NCI-H774 (cell line): ENCODE measurements around the gene MAB21L4.
"Not testable (repeated sequence)": the region's sequence is repeated elsewhere in the genome, so short reads cannot be mapped to it uniquely, and the experiment has no call there.

Experiments
- DNase-seq: peaks from one replicate; lab custom pipeline; 2025; lab: John Stamatoyannopoulos, UW

MAB21L4 gene

DNA sequence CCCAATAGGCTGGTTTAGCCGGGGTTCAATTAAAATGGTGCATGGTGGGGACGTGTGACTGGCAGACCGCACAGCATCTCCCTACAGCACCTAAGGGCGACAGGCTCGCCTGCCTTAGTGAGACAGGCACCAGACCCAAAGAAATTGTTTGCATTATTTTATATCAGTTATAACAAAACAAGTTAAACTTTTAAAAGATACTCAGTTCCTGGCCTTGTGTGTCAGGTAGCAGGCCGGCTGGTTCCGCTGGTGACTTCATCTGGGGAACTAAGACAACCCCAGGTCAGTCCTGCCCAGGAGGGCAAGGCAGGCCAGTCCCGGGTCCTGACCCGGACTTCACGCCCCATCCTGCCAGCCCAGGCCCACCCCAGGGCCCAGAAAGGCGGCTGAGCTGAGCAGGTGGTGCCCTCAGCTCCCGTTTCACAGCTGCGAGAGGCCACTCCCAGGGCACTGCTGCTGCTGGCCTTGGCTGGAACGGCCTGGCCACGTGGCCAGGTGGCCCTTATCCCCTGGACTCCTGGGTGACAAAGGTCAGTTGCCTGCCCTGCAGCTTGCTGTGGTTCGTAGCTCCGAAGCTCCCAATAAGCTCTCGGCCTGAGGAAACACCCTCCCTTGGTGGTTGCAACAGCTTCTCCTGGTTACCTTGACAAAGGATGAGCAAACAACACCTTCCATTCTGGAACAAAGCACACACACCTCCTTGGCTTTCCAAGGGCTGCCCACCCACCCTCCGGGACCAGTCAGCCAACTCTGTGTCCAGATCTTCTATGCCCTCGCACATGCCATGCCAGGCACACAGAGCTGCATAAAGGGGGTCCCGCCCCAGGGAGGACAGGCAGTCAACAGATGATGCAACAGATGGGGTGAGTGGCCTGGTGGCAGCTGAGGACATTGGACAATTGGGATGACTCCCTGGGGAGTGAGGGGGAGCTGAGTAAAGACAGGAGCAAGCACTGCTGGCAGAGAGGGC lies 38.6 kb downstream of the MAB21L4 start:
- DNase-seq: no peak

DNA sequence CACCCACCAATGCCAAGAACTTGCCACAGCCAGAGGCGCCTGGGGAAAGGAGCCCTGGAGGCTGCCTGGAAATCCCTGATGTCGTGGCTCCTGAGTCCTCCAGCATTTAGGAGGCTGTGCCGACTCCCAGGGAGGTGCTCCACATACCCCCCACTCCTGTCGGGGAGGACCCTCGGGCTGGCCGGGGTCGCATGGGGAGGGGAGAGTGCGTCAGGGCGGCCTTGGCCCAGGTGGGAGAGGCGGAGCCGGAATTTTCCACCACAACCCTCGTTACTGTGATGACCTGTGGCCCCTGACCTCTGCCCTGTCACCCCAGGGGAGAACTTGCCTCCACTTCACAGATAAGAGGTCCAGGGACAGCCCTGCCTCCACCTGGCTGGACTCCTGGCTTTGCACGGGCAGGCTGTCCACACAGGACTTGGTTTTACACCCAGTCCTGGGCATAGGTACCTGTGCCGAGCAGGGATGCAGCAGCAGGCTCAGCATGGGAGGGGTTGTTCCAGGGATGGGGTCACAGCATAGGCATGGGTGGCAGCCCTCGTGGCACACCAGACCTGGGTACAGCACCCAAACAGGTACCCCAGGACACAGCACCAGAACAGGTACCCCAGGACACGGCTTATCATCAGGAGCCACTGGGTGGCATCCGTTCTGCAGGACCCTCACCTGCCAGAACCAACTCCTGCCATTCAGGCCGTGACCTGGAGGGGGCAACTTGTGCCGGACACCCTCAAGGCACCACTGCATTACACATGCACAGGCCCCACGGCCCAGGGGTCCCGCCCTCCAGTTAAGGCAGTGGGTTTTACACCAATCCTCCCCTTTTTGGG lies 39.6 kb downstream of the MAB21L4 start:
- no peak for DNase-seq

DNA sequence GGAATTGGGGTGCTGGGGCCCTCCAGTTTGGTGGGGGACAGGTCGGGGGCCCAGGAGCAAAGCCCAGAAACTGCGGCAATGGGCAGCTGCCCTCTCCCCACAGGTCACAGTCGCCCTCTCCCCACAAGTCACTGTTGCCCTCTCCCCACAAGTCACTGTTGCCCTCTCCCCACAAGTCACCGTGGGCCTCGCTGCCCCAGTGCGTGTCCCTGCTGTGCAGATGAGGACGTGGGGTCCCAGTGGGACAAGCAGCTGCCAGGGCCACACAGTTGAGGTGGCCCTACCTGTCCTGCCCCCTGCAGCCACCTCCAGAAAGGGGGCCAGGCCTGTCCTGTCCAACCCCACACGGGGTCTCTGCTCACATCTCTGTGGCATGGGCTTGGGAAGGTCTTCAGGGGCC lies 40.3 kb downstream of the MAB21L4 start:
- no peak for DNase-seq

DNA sequence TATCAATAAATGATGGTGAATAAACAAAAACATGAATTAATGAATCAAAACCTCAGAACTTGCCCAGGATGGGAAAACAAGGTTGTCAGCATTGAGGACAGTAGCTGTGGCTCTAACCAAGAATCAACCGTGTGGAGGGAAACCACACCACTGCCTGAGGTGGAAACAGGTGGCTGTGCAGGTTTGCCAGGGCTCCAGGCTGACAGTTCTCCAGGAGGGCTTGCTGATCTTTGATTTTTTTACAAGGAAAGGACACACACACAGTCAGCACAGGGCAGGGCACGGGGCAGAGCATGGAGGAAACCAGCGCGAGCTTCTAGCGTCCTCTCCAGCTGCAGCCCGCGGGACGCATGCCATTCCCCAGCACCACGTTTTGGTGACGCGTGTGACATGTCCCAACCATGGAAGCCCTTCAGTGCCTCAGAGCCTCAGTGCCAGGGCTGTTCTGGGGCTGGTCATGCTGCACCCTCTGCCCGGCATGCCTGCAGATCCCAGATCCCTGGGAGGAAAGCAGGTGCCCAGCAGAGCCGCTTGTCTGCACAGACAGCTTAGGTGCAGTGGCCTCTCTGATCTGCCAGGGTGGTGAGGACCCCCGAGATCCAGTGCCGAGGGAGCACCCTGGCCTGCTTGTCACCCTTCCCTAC lies 43.2 kb downstream of the MAB21L4 start:
- DNase-seq: no peak

DNA sequence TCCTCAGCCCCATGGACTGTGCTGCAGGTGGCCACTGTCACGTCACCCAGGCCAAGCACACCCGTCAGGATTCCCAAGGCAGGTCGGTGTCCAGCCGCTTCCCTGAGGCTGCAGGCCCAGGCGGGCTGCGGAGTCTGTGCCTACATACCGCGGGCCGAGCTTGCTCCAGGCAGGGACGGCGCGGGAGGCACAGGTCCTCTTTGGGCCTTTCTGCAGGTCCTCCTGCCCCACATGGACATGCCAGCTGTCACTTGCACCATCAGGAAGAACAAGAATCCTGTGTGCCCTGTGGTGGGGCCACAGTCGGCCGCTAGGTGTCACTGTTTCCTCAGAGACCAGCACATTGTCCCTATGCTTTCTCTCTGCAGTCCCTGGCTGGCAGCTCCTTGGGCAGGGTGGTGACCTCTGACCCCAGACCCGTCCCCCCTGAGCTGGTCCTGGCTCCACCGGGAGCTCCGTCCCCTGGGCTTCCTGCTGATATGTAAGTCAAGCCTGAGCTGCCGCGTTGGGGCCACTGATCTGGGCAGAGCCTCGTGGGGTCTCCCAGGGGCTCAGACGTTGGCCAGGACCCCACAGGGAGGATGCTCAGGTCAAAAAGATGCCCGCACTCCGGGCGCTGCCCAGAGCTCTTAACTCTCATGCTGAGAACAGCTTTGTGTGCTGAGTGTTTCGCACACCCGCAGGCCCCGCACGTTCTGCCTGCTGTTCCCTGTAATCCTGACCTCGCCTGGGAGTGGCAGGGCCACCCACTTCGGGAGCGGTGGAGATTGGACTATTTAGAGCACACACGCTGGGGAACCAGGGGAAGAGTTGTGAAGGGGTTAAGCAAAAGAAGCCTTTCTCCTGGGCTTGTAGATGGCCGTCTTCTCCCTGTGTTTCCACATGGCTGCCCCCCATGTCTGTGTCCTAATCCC lies 44.6 kb downstream of the MAB21L4 start:
- DNase-seq: peak; percentile 69

DNA sequence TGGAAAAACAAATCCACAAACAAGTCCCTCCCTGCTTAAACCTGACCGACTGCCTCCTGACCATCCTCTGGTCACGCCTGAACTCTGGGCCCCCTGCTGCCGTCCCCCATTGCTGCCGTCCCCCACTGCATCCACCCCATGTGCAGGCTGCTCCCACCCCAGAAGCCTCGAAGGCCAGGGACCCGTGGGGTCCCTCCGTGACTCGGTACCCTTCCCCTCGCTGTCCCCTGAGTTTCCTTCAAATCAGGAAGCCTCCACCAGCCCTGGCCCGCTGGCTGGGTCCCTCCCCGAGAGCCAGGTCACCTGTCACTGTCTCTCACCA lies 45.2 kb downstream of the MAB21L4 start:
- DNase-seq: no peak

DNA sequence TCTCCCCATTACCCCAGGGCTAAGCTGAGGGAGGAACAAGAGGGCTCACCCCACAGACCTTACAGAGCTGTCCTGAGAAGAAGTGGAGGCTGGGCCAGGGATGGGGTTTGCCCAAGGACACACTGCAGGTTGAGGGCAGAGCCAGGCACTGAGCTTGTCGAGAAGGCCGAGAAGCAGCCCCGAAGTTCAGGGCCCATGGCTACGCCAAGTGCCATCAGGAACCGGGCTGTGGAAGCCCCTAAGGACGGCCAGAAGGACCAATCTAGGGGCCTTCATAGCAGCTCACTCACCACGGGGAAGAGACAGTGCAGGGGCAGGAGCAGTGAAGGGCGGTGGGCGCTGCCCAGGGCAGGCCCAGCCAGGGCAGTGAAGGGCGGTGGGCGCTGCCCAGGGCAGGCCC lies 45.9 kb downstream of the MAB21L4 start:
- DNase-seq: no peak

DNA sequence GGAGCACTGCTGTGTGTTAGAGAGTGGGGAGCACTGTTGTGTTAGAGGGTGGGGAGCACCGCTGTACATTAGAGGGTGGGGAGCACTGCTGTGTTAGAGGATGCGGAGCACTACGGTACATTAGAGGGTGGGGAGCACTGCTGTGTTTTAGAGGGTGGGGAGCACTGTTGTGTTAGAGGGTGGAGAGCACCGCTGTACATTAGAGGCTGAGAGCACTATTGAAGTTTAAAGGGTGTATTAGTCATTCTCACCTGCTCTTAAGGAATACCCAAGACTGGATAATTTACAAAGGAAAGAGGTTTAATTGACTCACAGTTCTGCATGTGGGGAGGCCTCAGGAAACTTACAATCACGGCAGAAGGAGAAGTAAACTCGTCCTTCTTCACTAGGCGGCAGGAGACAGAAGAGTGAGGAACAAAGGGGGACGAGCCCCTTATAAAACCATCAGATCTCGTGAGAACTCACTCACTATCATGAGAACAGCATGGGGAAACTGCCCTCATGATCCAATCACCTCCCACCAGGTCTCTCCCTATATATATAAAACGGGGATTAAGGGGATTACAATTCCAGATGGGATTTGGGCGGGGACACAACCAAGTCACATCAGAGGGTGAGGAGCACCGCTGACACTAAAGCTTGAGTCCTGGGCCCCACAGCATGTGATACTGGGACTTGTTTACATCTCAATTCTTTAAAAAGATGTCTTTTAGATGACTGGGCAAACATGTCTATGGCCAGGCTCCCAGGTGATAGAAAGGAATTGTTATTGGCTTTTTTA lies 46.9 kb downstream of the MAB21L4 start:
- no peak for DNase-seq

DNA sequence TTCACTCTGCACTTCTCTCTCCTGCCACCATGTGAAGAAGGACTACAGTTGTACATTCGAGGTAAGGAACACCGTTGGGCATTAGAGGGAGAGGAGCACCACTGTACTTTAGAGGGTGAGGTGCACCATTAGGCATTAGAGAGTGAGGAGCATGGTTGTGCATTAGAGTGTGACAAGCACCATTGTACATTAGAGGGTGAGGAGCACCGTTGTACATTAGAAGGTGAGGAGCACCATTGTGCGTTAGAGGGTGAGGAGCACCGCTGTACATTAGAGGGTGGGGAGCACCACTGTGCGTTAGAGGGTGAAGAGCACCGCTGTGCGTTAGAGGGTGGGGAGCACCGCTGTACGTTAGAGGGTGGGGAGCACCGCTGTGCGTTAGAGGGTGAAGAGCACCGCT lies 48.1 kb downstream of the MAB21L4 start:
- no peak for DNase-seq

DNA sequence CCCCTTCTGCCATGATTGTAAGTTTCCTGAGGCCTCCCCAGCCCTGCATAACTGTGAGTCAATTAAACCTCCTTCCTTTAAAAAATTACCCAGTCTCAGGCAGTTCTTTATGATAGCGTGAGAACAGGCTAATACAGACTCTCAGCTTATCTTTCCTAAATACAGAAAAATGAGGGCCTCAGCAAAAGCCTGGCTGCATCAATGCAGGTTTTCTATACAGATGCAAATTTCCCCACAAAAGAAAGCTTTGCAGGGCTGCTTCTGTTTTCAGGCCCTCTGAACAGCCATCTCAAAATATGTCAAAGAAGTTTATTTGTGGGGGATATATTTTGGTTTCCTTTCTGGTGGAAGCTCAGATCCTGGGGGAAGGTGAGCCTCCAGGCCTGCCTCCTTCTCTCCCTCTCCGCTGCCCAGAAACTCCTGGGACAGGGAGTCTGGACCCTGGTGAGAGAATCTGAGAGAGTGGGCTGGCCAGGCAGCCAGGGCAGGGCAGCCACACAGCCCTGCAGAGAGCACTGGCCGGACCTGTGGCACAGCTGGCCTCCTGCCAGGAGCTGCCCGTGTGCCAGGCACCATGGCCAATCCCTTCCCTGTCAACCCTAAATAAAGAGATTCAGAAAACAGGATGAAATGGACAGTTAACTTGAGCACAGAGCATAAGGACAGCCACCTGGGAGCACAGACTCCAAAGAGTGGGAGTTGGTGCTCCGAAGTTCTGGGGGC lies 48.9 kb downstream of the MAB21L4 start:
- no peak for DNase-seq

DNA sequence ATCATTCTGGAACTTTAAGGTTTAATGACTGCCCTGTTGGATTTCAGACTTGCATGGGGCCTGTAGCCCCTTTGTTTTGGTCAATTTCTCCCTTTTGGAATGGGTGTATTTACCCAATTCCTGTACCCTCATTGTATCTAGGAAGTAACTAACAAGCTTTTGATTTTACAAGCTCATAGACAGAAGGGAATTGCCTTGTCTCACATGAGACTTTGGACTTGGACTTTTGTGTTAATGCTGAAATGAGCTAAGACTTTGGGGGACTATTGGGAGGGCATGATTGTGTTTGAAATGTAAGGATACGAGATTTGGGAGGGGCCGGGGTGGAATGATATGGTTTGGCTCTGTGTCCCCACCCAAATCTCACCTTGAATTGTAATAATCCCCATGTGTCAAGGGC lies 49.6 kb downstream of the MAB21L4 start:
- not testable (repeated sequence) for DNase-seq

DNA sequence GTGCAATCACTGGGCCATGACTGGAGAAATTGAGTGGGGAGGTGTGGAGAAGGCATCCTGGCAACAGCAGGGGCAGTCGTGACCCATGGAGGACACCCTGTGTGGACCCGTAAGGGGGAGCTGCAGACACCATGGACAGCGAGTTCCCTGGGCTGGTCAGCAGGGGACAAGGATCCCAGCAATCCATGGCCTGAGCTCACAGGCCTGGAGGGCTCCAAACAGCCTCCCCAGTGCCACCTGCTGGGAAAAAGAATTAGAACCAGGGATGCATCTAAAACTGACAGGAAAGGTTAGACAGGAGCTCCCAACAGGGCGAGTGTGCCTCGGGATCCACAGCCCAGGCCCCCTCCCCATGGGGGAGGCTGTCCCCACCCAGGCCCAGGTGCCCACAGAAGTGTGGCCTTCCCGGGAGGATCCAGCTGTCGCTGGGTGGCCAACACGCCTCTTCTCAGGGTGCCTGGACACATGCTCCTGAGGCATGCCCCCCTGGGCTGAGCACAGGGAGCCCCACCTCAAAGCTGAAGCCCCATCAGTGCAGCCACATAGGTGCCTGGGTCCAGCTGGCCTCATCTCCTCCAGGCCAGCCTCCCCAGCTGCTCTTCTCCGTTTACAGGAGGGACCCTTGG lies 55.4 kb downstream of the MAB21L4 start:
- DNase-seq: peak; percentile 23

DNA sequence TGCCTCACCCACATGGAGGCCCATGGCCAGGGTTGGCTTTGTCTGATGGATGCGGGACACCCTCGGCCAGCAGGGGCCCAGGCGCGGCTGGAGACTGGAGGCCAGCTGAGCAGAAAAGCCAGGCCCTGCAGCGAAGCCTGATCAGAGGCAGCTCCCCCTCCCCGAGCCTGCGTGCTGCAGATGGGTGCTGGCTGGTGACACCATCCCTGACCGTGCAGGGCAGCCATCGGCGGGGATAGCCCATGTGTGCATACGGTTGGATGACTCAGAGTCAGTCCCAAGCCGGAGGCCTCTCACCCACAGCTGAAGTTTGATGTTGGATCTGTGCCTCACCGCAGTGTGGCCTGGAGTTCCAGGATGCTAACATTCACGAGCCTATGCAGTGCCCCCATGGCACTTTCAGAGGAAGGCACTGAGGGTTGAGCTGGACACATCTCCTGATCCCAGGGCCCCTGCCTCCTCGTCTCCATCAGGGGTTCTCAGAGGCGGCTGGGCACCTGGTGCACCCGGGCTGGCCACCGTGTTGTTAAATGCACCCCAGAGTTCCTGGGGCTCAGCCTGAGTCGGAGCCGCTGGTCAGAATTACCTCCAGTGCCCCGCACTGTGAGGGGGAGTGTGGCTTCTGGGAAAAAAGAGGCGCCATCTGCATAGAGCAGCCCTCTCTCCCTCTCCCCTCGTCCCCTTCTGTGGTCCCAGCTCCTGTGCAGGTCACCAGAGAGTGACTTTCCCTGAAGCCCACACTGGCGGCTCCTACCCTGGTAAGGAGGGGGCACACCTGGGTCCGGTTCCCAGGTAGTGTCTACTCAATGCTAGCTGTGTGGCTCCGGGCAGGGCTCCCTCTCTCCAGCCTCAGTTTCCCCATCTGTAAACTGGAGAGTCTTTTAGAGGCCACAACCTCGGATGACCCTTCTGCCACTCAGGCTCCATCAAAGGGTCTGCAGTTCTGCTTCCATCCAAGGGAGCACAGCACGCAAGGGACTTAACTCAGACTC lies 56.5 kb downstream of the MAB21L4 start:
- no peak for DNase-seq

DNA sequence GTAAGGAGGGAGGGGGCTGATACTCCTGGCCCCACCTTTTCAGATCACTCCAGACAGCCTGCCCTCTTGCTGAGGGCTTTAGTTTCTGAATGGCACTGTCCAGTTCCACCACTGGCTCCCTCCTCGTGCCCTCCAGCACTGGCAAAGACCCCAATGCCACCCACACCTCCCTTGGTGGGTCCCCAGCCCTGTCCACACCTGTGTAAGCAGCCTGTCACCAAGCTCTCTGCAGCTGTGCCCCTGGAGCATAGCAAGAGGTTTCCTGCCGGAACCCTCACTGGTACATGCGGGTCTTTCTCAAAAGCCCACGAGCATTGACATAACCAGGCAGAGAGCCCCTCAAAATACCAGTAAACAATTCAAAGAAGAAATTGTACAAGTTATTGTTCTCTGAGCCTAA lies 58.3 kb downstream of the MAB21L4 start:
- DNase-seq: no peak

DNA sequence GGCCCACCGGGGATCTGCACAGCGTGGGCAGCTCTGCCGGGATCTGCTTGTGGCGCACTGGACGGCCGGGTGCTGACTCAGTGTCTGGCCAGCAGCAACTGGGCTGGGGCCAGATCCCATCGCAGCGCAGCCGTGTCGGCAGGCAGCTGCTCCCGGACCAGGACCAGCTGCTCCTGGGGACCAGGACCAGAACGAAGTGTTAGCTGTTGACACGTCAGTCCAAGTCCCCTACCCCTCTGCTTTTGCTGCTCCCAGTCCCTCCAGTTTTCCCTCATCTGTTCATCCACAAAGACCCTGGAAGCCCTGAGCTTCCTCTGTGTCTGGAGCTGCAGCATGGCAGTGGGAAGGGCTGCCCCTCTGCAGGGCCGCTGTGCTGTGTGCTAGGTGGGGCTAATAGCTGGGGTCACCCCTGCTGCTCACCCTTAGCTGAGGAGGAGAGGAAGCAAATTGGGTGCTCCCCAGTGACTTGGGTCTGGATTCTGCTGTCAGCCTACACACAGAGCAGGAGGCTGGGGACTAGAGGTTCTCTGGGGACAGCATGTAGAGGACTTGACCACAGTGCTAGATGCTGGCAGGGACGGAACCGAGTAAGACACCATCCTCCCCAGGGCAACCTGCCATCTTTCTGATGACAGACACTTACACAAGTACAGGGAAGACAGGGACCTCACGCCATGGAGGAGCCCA lies 59.0 kb downstream of the MAB21L4 start:
- no peak for DNase-seq
